Psoas muscle (tissue), 8 donors: ENCODE results near the gene PLCE1. TPM values are rescaled to one million over a fixed set of nuclear protein-coding genes. Genes with fewer than 3 reads are reported as not detected.
"Not testable (repeated sequence)": the region's sequence is repeated elsewhere in the genome, so short reads cannot be mapped to it uniquely, and the experiment has no call there.

Source experiments
- ATAC-seq, 4 donors: fragments of 200-7000 bp; cut with Tn5 transposase; one replicate each; pipeline ENCODE4 v1.9.1; 2020; ENCODE audit warnings: moderate library complexity in 3 of 4, mild to moderate bottlenecking in 2 of 4
- DNase-seq, 2 donors: peaks; one replicate each; pipeline ENCODE4 v3.0.0-alpha.2; 2020
- H3K27ac ChIP-seq: fragments of 200-600 bp; one replicate; pipeline ENCODE4 v1.8.0; 2022
- H3K27me3 ChIP-seq, 3 donors: fragments of 200-600 bp in 1 of 3; one replicate each; pipeline versions ENCODE4 v1.6.1 to v1.8.0; 2013 to 2022; ENCODE audit warnings: low read length in 2 of 3, mild to moderate bottlenecking in 2 of 3, moderate library complexity in 1 of 3; ENCODE audit not compliant: insufficient read depth in 3 of 3
- H3K36me3 ChIP-seq, 2 donors: fragments of 200-600 bp in 1 of 2; one replicate each; pipeline versions ENCODE4 v1.6.1 to v1.8.0; 2013 to 2022; ENCODE audit warnings: low read depth in 1 of 2, mild to moderate bottlenecking in 1 of 2, moderate library complexity in 1 of 2; ENCODE audit not compliant: insufficient read depth in 1 of 2
- H3K4me1 ChIP-seq: fragments of 200-600 bp; one replicate; pipeline ENCODE4 v1.8.0; 2022
- H3K4me3 ChIP-seq: fragments of 200-600 bp; one replicate; pipeline ENCODE4 v1.8.0; 2022; ENCODE audit warnings: mild to moderate bottlenecking
- H3K9me3 ChIP-seq: fragments of 200-600 bp; one replicate; pipeline ENCODE4 v1.8.0; 2022
- WGBS, 3 donors: extraction: QIAGEN DNeasy Blood & Tissue Kit; methylation state at CpG; one replicate each; pipeline versions ENCODE4 v1.1.6 to v1.1.7; 2013; 5-methylcytosine and 5-hydroxymethylcytosine counted together
- intact Hi-C, 2 donors: fragments of 100-400 bp; cut with DNase I; formaldehyde crosslinking; loops; one replicate each; pipeline versions ENCODE4 v1.11.0 to v1.14.2; 2022
- polyA plus RNA-seq, 3 donors: library from polyadenylated mRNA; stranded (reverse); fragments of 200-250 nt; gene quantifications; one replicate each; pipeline ENCODE4 v1.2.3, GENCODE V29; 2013
- total RNA-seq, 4 donors: library from RNA; stranded (reverse); fragmentation: NEBNext Ultra II Directional in 2 of 4; extraction: Animal tissue kit (Norgen Biotek cat#: 25700) in 2 of 4; gene quantifications; one replicate each; pipeline versions ENCODE4 v1.2.1 to v1.2.4, GENCODE V29; 2021 to 2023
- TF ChIP-seq, protein P1 (sequence below): fragments of 200-600 bp; IDR thresholded peaks from one replicate; pipeline ENCODE4 v1.8.0; 2022; ENCODE audit warnings: antibody characterized with exemption
- donor health status: healthy with polysubstance abuse.
- donor health status: DM: no; HTN: no; CAD: no; lungs with moderate emphysema.
- donor health status: Bipolar disorder and iron deficiency.
- donor health status: healthy.
- donor health status: DM: yes; HTN: yes; CAD: no.
- donor health status: DM: no; HTN: no; CAD: no.
- donor health status: DM: no; HTN: no; CAD: no.
- donor health status: DM: yes; HTN: yes; CAD: no.

The PLCE1 gene
- total and polyA plus RNA-seq, 7 donors, result 0.43 to 11.5 (median 2.8) TPM

- H3K27ac ChIP-seq, result no peak overlapping the region
- intact Hi-C loops, result loop anchor here in 1 of 2 donors (5.0 kb wide), 1 partner anchor 34 kb away; no protein-coding TSS in a partner anchor
Observed at GRCh38 chr10:93962973-93963372, 30.8 kb upstream of the PLCE1 start.

DNA sequence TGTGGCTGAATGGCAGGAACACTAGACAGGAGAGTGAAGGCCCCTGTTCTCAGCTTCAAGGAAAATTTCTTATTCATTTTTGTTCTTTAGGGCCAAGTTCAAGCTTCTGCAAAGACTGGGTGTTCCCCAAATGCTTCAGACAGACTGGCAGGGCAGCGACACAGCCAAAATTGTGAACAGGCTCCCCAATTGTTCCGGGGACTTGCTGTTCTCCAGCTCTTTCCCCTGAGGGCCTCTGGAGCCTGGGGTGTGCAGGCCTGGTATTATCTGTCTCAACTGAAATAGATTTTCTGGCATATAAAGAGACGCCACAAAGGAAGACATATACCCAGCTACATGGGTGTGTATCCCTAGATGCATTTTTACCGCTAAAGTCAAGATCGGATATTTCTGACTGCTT is 30.3 kb upstream of the PLCE1 start:
- DNase-seq, result no peak
- 71 to 77% (median 77%) methylated on average over 5 of the region's 5 CpGs for whole genome bisulfite sequencing, 3 donors

More at GRCh38 chr10:93962973-93963372, 30.8 kb upstream of the PLCE1 start:
- 58 to 88% (median 62%) methylated on average over 1 of the region's 1 CpG for WGBS, 3 donors
- no peak overlapping the region for H3K4me3 ChIP-seq
- DNase-seq, result no peak
- no peaks in the 10 kb centered on the region for H3K9me3 ChIP-seq
- no peaks in the 10 kb centered on the region for H3K27me3 ChIP-seq
- peaks cover 10% of the 10 kb centered on the region for H3K4me1 ChIP-seq
- ATAC-seq, result no peak
- TF ChIP-seq, protein P1, sequence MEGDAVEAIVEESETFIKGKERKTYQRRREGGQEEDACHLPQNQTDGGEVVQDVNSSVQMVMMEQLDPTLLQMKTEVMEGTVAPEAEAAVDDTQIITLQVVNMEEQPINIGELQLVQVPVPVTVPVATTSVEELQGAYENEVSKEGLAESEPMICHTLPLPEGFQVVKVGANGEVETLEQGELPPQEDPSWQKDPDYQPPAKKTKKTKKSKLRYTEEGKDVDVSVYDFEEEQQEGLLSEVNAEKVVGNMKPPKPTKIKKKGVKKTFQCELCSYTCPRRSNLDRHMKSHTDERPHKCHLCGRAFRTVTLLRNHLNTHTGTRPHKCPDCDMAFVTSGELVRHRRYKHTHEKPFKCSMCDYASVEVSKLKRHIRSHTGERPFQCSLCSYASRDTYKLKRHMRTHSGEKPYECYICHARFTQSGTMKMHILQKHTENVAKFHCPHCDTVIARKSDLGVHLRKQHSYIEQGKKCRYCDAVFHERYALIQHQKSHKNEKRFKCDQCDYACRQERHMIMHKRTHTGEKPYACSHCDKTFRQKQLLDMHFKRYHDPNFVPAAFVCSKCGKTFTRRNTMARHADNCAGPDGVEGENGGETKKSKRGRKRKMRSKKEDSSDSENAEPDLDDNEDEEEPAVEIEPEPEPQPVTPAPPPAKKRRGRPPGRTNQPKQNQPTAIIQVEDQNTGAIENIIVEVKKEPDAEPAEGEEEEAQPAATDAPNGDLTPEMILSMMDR, result no peak
- H3K36me3 ChIP-seq, result no peaks in the 10 kb centered on the region

GRCh38 chr10:93965911-93966310 is 27.8 kb upstream of the PLCE1 start:
- no peak for DNase-seq
- TF ChIP-seq, protein P1, result no peak
- no peak for ATAC-seq

More for the DNA sequence above, 30.3 kb upstream of the PLCE1 start:
- TF ChIP-seq, protein P1, result no peak
- intact Hi-C loops, result loop anchor here in 1 of 2 donors (5.0 kb wide), 1 partner anchor 34 kb away; no protein-coding TSS in a partner anchor
- Histone ChIP-seq H3K4me1 (peaks cover 10% of the 10 kb centered on the region), H3K27ac (no peak overlapping the region), H3K9me3 (no peaks in the 10 kb centered on the region), H3K4me3 (no peak overlapping the region), H3K36me3 (no peaks in the 10 kb centered on the region), H3K27me3 (no peaks in the 10 kb centered on the region)
- ATAC-seq, result no peak

DNA sequence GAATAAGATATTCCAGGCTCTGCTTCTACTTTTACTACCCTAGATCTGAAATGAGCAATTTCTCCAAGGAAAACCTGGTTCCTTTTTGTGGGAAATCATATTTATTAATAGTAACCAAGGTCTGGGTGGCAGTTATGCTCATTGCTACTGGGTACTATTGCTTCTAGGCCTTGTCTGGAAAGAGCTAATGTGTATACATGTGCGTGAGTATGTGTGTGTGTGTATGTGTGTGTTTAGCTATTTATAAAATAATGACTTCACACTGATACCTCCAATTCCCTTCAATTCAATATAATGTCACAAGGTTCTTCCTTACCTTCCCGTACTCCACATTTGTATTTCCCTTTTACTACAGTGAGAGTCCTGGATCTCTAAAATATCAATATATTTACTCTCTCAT is 26.0 kb upstream of the PLCE1 start:
- 48 to 80% (median 62%) methylated on average over 2 of the region's 2 CpGs for WGBS, 3 donors
- H3K4me3 ChIP-seq, result no peak overlapping the region
- peak overlapping the region; percentile 72 for H3K27ac ChIP-seq
- H3K36me3 ChIP-seq, result no peaks in the 10 kb centered on the region
- TF ChIP-seq, protein P1, result no peak
- no peaks in the 10 kb centered on the region for H3K27me3 ChIP-seq
- H3K9me3 ChIP-seq, result no peaks in the 10 kb centered on the region
- ATAC-seq (peak; percentile 44 to 78 (median 69)), DNase-seq (no peak)
- intact Hi-C loops, result no loop called here
- no peaks in the 10 kb centered on the region for H3K4me1 ChIP-seq

More at GRCh38 chr10:93965911-93966310, 27.8 kb upstream of the PLCE1 start:
- Histone ChIP-seq H3K9me3 (no peaks in the 10 kb centered on the region), H3K4me1 (no peaks in the 10 kb centered on the region), H3K27me3 (no peaks in the 10 kb centered on the region), H3K27ac (no peak overlapping the region), H3K4me3 (no peak overlapping the region), H3K36me3 (no peaks in the 10 kb centered on the region)
- intact Hi-C loops, result no loop called here

GRCh38 chr10:93968540-93968945 is 25.2 kb upstream of the PLCE1 start:
- DNase-seq, result no peak
- Histone ChIP-seq H3K4me1 (no peaks in the 10 kb centered on the region), H3K27me3 (no peaks in the 10 kb centered on the region), H3K27ac (peak overlapping the region; percentile 72), H3K4me3 (no peak overlapping the region), H3K9me3 (no peaks in the 10 kb centered on the region), H3K36me3 (no peaks in the 10 kb centered on the region)
- intact Hi-C loops, result no loop called here
- 34 to 43% (median 41%) methylated on average over 4 of the region's 4 CpGs for WGBS, 3 donors
- TF ChIP-seq, protein P1, result no peak
- ATAC-seq, result peak; percentile 94 to 98 (median 94)

- ATAC-seq, H3K27me3 ChIP-seq, intact Hi-C loops, DNase-seq, H3K9me3 ChIP-seq, H3K4me1 ChIP-seq, H3K4me3 ChIP-seq, H3K27ac ChIP-seq, H3K36me3 ChIP-seq: not testable (repeated sequence)
- 95 to 97% (median 96%) methylated on average over 21 to 44 of the region's 44 CpGs for WGBS, 3 donors
Observed at GRCh38 chr10:93970433-93971010, 23.2 kb upstream of the PLCE1 start.
